NCI-H1092 (cell line): ENCODE measurements around the gene SLC9A4.

Experiments
- DNase-seq: peaks from one replicate; lab custom pipeline; 2025; lab: John Stamatoyannopoulos, UW

Gene SLC9A4, protein sequence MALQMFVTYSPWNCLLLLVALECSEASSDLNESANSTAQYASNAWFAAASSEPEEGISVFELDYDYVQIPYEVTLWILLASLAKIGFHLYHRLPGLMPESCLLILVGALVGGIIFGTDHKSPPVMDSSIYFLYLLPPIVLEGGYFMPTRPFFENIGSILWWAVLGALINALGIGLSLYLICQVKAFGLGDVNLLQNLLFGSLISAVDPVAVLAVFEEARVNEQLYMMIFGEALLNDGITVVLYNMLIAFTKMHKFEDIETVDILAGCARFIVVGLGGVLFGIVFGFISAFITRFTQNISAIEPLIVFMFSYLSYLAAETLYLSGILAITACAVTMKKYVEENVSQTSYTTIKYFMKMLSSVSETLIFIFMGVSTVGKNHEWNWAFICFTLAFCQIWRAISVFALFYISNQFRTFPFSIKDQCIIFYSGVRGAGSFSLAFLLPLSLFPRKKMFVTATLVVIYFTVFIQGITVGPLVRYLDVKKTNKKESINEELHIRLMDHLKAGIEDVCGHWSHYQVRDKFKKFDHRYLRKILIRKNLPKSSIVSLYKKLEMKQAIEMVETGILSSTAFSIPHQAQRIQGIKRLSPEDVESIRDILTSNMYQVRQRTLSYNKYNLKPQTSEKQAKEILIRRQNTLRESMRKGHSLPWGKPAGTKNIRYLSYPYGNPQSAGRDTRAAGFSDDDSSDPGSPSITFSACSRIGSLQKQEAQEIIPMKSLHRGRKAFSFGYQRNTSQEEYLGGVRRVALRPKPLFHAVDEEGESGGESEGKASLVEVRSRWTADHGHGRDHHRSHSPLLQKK

DNA sequence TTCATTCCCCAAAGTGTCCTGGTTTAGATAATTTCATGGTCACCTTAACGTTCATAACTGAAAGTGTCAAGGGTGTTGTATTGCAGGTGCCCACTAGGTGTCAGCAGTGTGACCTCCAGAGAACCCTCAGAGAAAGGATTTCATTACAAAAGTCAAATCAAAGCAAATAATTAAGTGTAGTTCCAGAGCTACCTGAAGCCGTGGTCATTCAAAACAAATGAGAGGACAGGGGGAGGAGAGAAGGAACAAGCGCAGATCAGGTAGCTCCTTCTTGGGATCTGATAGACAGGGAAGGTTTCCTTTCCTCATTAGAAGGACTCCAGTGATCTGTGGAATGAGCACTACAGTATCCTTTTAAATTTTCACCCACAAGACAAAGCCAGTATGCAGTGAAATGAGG is at the start of gene SLC9A4:
Gene SLC9A4 (plus strand): TSS at position 207 of the 400 bp plus-strand sequence. CDS start 534 bp downstream, outside the sequence.
- no peak for DNase-seq

DNA sequence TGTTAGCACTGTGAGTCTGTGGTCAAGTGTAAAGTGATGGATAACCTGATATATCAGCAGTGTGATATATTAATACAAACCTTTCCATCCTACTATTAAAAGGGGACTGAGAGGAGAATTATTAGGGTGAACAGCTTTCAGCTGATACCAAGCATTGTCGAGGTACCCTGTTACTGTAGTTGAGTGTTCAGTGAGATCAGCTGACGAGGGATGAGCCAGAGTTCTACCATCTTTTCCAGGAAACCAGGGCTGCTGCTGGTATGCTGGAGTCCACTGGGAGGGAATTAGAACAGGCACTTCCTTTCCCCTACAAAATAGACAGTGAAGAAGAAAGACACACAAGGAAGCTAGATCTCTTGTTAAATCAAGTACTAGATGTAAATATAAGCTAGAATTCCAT is 49.7 kb upstream of the SLC9A4 start:
- no peak for DNase-seq

DNA sequence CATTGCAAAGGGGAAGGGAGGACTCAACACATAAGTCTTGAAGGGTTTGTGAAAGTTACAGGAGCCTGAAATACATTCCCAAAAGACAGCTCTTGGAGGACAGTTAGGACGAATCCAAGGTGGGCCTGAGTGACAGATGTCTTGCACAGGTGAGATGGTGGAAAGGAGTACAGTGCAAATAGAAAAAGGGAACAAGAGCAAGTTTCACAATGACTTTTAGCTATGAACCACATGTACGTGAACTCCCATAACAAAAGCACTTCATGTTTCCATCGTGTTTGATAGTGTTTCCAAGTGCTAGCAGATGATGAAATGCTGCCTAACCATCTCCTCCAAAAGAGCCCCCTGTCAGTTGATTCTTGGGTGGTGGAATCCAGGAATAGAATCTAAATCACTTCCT is 48.3 kb upstream of the SLC9A4 start:
- DNase-seq: no peak

GRCh38 chr2:102425441-102426132 is 47.4 kb upstream of the SLC9A4 start:
- DNase-seq: no peak

DNA sequence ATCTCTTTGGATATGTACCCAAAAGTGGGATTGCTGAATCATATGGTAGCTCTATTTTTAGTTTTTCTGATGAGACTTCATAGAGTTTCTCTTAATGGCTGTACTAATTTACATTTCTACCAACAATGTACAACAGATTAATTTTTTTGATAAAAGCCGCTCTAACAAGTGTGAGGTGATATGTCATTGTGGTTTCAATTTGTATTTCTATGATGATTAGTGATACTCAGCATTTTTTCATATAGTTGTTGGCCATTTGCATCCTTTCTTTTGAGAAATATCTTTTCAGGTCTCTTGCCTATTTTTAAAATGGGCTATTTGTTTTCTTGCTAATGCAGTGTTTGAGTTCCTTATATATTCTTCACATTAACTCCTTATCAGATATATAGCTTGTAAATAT is 45.8 kb upstream of the SLC9A4 start:
- no peak for DNase-seq

DNA sequence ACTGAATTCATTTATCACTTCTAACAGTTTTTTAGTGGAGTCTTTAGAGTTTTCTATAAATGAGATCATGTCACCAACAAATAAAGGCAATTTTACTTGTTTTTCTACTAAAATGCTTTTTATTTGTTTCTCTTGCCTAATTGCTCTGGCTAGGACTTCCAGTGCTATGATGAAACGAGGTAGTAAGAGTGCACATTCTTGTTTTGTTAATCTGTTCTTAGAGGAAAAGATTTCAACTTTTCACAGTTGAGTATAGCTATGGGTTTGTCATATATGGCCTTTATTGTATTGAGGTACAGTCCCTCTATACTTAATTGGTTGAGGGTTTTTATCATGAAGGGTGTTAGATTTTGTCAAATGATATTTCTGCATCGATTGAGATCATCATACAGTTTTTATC is 44.5 kb upstream of the SLC9A4 start:
- DNase-seq: no peak

DNA sequence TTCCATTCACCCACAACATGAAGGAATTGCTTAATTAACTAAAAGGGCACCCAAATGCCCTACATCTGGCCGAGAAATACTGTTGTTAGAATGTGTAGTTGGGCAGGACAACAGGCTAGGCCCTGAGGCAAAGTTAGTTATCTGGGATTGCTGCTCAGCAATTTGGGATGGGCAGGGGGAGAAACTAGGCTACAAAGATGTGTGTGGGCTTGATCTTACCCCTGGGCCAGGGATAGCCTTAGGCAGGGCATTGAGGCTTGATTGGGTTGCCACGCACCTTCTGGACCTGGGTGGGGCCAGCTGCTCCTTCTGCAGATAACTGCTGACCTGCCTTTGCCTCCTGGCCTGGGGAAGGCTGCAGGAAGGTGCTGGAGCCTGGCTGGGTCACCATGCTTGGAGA is 40.6 kb upstream of the SLC9A4 start:
- DNase-seq: no peak

- DNase-seq: no peak
These were observed 38.9 kb upstream of the SLC9A4 start for GRCh38 chr2:102433973-102434654.

- DNase-seq: no peak
These were observed 38.2 kb upstream of the SLC9A4 start for GRCh38 chr2:102434655-102435381.

DNA sequence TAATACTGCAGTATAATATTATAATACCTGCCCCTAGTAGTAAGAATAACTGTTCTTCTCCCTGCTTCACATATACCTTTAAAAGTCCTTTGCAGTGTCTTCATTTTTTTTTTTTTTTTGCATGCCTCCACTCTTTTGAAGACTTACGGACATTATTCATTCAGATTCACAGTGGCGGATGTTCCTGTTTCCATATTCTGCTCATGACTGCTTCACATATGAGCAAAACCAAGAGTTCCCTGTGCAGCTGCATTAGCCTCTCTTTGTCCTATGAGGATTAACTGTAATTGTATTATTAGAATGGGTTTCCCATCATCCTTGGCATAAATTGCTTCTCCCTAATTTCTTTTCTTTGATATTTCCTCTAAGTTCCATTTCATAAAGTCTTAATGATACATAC is 37.3 kb upstream of the SLC9A4 start:
- no peak for DNase-seq

GRCh38 chr2:102436323-102436722 is 36.7 kb upstream of the SLC9A4 start:
- no peak for DNase-seq

GRCh38 chr2:102437122-102437521 is 35.9 kb upstream of the SLC9A4 start:
- DNase-seq: no peak

- no peak for DNase-seq
These were observed 34.9 kb upstream of the SLC9A4 start for GRCh38 chr2:102438111-102438510.

- DNase-seq: no peak
These were observed 34.4 kb upstream of the SLC9A4 start for GRCh38 chr2:102438578-102438977.

DNA sequence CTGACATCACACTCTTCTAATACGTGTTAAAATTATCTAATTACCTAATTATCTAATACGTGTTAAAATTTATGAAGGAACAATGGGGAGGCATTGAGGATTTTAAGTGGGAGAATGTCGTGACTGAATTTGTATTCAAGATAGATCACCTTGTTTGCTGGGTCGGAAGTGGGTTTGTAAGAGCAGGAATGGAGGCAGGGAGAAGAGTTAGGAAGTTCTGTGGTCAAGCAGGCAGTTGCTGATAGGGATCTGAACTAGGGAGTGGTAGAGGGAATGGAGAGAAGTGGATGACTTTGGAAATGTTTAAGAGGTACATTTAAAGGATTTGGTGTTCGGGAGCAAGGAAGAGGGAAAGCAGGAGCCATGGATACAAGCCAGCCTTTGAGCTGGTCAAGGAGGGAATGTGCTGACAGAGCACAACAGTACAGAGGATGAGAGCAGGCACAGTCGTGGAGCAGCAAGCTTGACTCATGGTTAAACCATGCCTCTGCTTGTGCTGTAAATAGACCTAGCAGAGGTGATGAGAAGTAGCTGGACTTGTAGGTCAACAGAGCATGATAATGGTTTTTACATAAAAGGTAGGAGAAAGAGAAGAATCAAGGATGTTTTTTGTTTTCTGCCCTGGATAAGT is 33.8 kb upstream of the SLC9A4 start:
- no peak for DNase-seq

DNA sequence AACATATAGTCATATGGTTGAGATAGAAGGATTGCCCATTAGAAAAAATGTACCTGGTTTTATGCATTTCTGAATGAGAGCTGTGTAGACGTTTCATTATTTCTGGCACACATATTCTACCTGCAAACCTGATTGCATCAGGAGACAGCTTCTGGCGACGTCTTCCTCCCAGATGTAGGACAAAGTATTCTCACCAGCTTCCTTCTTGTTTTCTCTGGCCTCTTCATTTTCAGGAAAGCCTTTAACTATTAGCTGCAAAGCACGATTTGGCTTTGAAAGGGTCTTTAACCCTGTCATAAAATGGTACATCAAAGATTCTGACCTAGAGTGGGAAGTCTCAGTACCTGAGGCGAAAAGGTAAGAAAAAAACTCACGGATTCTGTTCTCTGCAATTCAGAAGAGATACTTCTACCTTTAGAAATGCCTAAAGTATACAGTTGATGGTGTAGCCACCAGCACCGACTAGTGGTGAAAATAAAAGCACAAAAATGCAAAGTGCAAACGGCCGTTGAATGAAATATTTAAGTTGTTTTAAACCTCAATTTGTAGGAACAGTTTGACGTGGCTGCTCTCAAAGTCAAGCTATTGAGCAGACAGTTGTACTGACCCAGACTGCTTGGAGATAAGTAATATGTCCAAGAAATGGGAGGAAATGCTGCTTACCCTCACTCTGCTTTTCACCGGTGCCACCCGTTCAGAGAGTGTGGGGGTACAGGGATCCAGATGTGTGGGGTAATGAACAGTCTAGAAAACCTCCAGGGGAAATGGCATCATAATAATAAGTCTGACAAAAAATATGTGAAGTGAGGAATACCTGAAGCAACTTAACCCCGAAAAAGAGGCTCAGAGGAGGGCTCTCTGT is 29.8 kb upstream of the SLC9A4 start:
- DNase-seq: no peak

- no peak for DNase-seq
These were observed 28.8 kb upstream of the SLC9A4 start for GRCh38 chr2:102444233-102444632.

- DNase-seq: no peak
These were observed 26.1 kb upstream of the SLC9A4 start for GRCh38 chr2:102446936-102447335.

- DNase-seq: no peak
These were observed 23.6 kb upstream of the SLC9A4 start for GRCh38 chr2:102449370-102449974.

DNA sequence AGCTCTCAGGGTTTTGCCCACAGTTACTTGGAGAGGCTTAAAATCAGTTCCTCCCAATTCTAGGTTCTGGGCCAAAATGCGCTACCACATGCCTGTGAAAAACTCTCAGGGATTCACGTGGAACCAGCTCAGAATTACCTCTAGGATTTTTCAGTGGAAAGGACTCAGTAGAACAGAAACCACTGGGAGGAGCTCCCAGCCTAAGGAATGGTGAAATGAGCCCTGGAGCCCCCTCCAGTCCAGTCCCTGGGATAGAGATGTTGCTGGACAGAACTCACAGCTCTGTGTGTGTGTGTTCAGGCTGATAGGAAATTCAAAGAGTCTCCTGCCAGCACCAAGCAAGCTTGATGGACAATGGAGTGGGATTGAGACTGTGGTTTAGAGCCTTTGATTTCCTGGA is 21.1 kb upstream of the SLC9A4 start:
- no peak for DNase-seq
